ENCODE data around the gene RAMP3. TPM values are rescaled to one million over a fixed set of nuclear protein-coding genes. Genes with fewer than 3 reads are reported as not detected.

The RAMP3 gene
- total RNA-seq, 1 donor from 2014 or later: not detected

DNA sequence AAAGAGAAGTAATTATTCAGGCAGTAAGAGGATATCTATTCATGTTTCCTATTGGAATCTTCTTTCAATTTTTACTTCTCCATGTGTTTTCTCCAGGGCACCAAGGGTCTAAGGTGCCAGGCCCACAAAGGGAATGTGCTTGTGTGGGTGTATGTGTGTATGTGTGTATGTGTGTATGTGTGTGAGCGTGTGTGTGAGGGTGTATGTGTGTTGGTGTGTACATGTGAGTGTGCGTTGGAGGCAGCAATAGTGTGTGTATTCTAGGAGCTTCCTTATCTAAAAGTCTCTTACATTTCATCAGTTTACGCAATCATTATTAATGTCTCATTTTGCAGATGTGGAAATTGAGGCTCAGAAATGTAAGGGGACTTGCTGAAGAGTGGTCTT is 28.3 kb downstream of the RAMP3 start:
- H3K27me3 Mint-ChIP-seq (ENCODE audit: low read depth, unreplicated experiment): peaks cover 27% of the 10 kb centered on the region
- Histone ChIP-seq H3K27ac (ENCODE audit: low read depth, low read length) (no peak overlapping the region), H3K79me2 (ENCODE audit: insufficient read depth, low read length) (no peaks in the 10 kb centered on the region), H3K4me3 (ENCODE audit: insufficient read depth, low read depth, low read length) (no peak overlapping the region), H3K9ac (ENCODE audit: low read length) (no peak overlapping the region), H3K36me3 (ENCODE audit: insufficient read depth, low read length) (no peaks in the 10 kb centered on the region), H2AFZ (ENCODE audit: low read depth, low read length) (no peak overlapping the region), H3K9me3 (ENCODE audit: insufficient read depth, low read depth, low read length) (no peaks in the 10 kb centered on the region), H3K27me3 (ENCODE audit: insufficient read depth, low read length) (no peaks in the 10 kb centered on the region), H3K4me1 (ENCODE audit: insufficient read depth, low read length) (no peaks in the 10 kb centered on the region), H3K4me2 (ENCODE audit: low read length) (no peak overlapping the region), H4K20me1 (ENCODE audit: insufficient read depth, low read length) (no peaks in the 10 kb centered on the region)
- peak overlapping the region; percentile 0 for H3K27ac Mint-ChIP-seq (ENCODE audit: unreplicated experiment)
- no peaks in the 10 kb centered on the region for H3K9me3 Mint-ChIP-seq (ENCODE audit: unreplicated experiment)
- H3K4me1 Mint-ChIP-seq (ENCODE audit: low read depth, unreplicated experiment): no peaks in the 10 kb centered on the region
- H3K36me3 Mint-ChIP-seq (ENCODE audit: low read depth, unreplicated experiment): no peaks in the 10 kb centered on the region
- no peak for DNase-seq (ENCODE audit: low read depth)
- TF ChIP-seq CTCF (IDR thresholded peaks at IDR 0.05; ENCODE audit: insufficient read depth, low read depth, low read length) (no peak), EZH2 (IDR thresholded peaks at IDR 0.05; ENCODE audit: insufficient read depth, low read length) (no peak)
- H3K4me3 Mint-ChIP-seq (ENCODE audit: unreplicated experiment): no peak overlapping the region
- FAIRE-seq: no peak

DNA sequence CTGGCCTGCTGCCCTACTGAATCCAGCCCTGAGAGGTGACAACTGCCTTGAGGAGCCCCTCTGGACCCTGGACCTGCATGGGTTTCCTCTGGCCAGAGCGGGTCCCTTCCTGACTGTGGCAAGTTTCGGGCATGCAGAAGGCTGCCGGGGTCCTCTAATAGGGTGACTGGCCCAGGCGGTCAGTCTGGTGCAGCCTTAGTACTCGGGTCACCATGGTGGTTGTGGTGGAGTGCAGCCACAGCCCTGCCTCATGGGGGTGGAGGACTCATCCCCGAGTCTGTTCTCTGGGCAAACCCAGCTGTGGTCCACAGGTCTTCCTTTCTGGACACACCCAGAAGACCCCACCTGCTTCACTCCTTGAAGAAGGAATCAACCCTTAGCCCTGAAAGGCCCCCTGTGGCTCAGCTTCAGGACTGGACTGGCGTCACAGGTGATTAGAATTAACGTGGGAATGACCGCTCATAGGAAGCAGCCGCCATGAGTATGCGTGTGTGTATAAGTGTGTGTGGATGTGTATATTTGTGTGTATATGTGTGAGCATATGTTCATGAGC is 28.7 kb downstream of the RAMP3 start:
- no peaks in the 10 kb centered on the region for H3K36me3 Mint-ChIP-seq (ENCODE audit: low read depth, unreplicated experiment)
- peaks cover 2% of the 10 kb centered on the region for H3K27me3 ChIP-seq (ENCODE audit: insufficient read depth, low read length)
- H3K36me3 ChIP-seq (ENCODE audit: insufficient read depth, low read length): no peaks in the 10 kb centered on the region
- H3K27me3 Mint-ChIP-seq (ENCODE audit: low read depth, unreplicated experiment): peaks cover 22% of the 10 kb centered on the region
- no peak overlapping the region for H3K4me2 ChIP-seq (ENCODE audit: low read length)
- H3K79me2 ChIP-seq (ENCODE audit: insufficient read depth, low read length): no peaks in the 10 kb centered on the region
- H2AFZ ChIP-seq (ENCODE audit: low read depth, low read length): no peak overlapping the region
- H3K27ac Mint-ChIP-seq (ENCODE audit: unreplicated experiment): no peak overlapping the region
- H3K4me3 Mint-ChIP-seq (ENCODE audit: unreplicated experiment): no peak overlapping the region
- FAIRE-seq (no peak), DNase-seq (ENCODE audit: low read depth) (no peak)
- H3K4me3 ChIP-seq (ENCODE audit: insufficient read depth, low read depth, low read length): no peak overlapping the region
- H4K20me1 ChIP-seq (ENCODE audit: insufficient read depth, low read length): no peaks in the 10 kb centered on the region
- no peaks in the 10 kb centered on the region for H3K4me1 ChIP-seq (ENCODE audit: insufficient read depth, low read length)
- no peak overlapping the region for H3K27ac ChIP-seq (ENCODE audit: low read depth, low read length)
- TF ChIP-seq CTCF (IDR thresholded peaks at IDR 0.05; ENCODE audit: insufficient read depth, low read depth, low read length) (no peak), EZH2 (IDR thresholded peaks at IDR 0.05; ENCODE audit: insufficient read depth, low read length) (no peak)
- H3K4me1 Mint-ChIP-seq (ENCODE audit: low read depth, unreplicated experiment): no peaks in the 10 kb centered on the region
- H3K9me3 ChIP-seq (ENCODE audit: insufficient read depth, low read depth, low read length): no peaks in the 10 kb centered on the region
- H3K9ac ChIP-seq (ENCODE audit: low read length): no peak overlapping the region
- no peaks in the 10 kb centered on the region for H3K9me3 Mint-ChIP-seq (ENCODE audit: unreplicated experiment)

- Histone ChIP-seq H3K36me3 (ENCODE audit: insufficient read depth, low read length) (no peaks in the 10 kb centered on the region), H3K4me3 (ENCODE audit: insufficient read depth, low read depth, low read length) (no peak overlapping the region), H4K20me1 (ENCODE audit: insufficient read depth, low read length) (no peaks in the 10 kb centered on the region), H3K27ac (ENCODE audit: low read depth, low read length) (no peak overlapping the region), H3K4me1 (ENCODE audit: insufficient read depth, low read length) (no peaks in the 10 kb centered on the region), H3K9me3 (ENCODE audit: insufficient read depth, low read depth, low read length) (no peaks in the 10 kb centered on the region), H3K27me3 (ENCODE audit: insufficient read depth, low read length) (peaks cover 3% of the 10 kb centered on the region), H2AFZ (ENCODE audit: low read depth, low read length) (no peak overlapping the region), H3K4me2 (ENCODE audit: low read length) (no peak overlapping the region), H3K9ac (ENCODE audit: low read length) (no peak overlapping the region), H3K79me2 (ENCODE audit: insufficient read depth, low read length) (no peaks in the 10 kb centered on the region)
- H3K4me3 Mint-ChIP-seq (ENCODE audit: unreplicated experiment): no peak overlapping the region
- no peaks in the 10 kb centered on the region for H3K9me3 Mint-ChIP-seq (ENCODE audit: unreplicated experiment)
- FAIRE-seq (no peak), DNase-seq (ENCODE audit: low read depth) (no peak)
- no peaks in the 10 kb centered on the region for H3K36me3 Mint-ChIP-seq (ENCODE audit: low read depth, unreplicated experiment)
- no peaks in the 10 kb centered on the region for H3K4me1 Mint-ChIP-seq (ENCODE audit: low read depth, unreplicated experiment)
- no peak overlapping the region for H3K27ac Mint-ChIP-seq (ENCODE audit: unreplicated experiment)
- TF ChIP-seq EZH2 (IDR thresholded peaks at IDR 0.05; ENCODE audit: insufficient read depth, low read length) (no peak), CTCF (IDR thresholded peaks at IDR 0.05; ENCODE audit: insufficient read depth, low read depth, low read length) (no peak)
- H3K27me3 Mint-ChIP-seq (ENCODE audit: low read depth, unreplicated experiment): peaks cover 14% of the 10 kb centered on the region
Observed at GRCh38 chr7:45187089-45187945, 29.7 kb downstream of the RAMP3 start.

Data from astrocyte (in vitro differentiated cells and primary cell).